SK-N-SH (cell line): ENCODE results near the gene SLC2A9. TPM values are rescaled to one million over a fixed set of nuclear protein-coding genes. Genes with fewer than 3 reads are reported as not detected.

ENCODE experiments used
- CTCF ChIA-PET: fragments of 300-600, 350-600 bp; formaldehyde crosslinking; extraction: SDS; loops from one replicate; lab custom pipeline; 2021; lab: Yijun Ruan, JAX
- POLR2A ChIA-PET: fragments of 350-600 bp; sonication (Branson Sonifier 250); formaldehyde crosslinking; extraction: SDS; loops from one replicate; lab custom pipeline; 2020; ENCODE audit warnings: antibody characterized with exemption, inconsistent platforms; lab: Yijun Ruan, JAX
- DNase-seq: peaks from one replicate; pipeline ENCODE4 v3.0.0; 2012
- H2AFZ ChIP-seq: fragments of 200-600 bp; sonication (generic); 2 replicates; pipeline ENCODE4 v1.8.1; 2016; ENCODE audit warnings: antibody characterized with exemption, mild to moderate bottlenecking, low read depth
- H3F3A ChIP-seq: fragments of 200-600 bp; sonication (generic); replicated peaks from 2 replicates; pipeline ENCODE3; 2016; ENCODE audit warnings: antibody characterized with exemption, mild to moderate bottlenecking; ENCODE audit not compliant: insufficient read depth
- H3K27ac ChIP-seq, 2 experiments: fragments of 200-500 bp in 1 of 2; fragments of 200-600 bp in 1 of 2; sonication (Bioruptor generic) in 1 of 2; sonication (generic), shearing (Covaris generic) in 1 of 2; 2 replicates each; pipeline versions ENCODE4 v1.5.1 to v1.6.1; 2014 to 2016; ENCODE audit warnings: low read depth in 2 of 2, inconsistent platforms in 1 of 2, low read length in 1 of 2, mild to moderate bottlenecking in 1 of 2, mixed read lengths in 1 of 2
- H3K27me3 ChIP-seq: fragments of 200-600 bp; sonication (generic), shearing (Covaris generic); 2 replicates; pipeline ENCODE4 v1.6.1; 2016; ENCODE audit warnings: mixed run types; ENCODE audit not compliant: insufficient read depth
- H3K36me3 ChIP-seq, 2 experiments: fragments of 200-500 bp in 1 of 2; fragments of 200-600 bp in 1 of 2; sonication (Bioruptor generic) in 1 of 2; sonication (generic) in 1 of 2; replicated peaks in 1 of 2; 2 replicates each; pipeline versions ENCODE3 to v1.5.1; 2014 to 2016; ENCODE audit warnings: low read length in 1 of 2, mild to moderate bottlenecking in 1 of 2; ENCODE audit not compliant: insufficient read depth in 2 of 2, control insufficient read depth in 1 of 2
- H3K4me1 ChIP-seq, 2 experiments: fragments of 200-500 bp in 1 of 2; fragments of 200-600 bp in 1 of 2; sonication (Bioruptor generic) in 1 of 2; sonication (generic), shearing (Covaris generic) in 1 of 2; 2 replicates each; pipeline versions ENCODE4 v1.5.1 to v1.6.1; 2014 to 2016; ENCODE audit warnings: low read depth in 1 of 2, low read length in 1 of 2, mixed run types in 1 of 2; ENCODE audit not compliant: insufficient read depth in 2 of 2, control insufficient read depth in 1 of 2
- H3K4me2 ChIP-seq: fragments of 200-600 bp; sonication (generic), shearing (Covaris generic); 2 replicates; pipeline ENCODE4 v1.6.1; 2017; ENCODE audit warnings: mixed run types
- H3K4me3 ChIP-seq, 2 experiments: fragments of 200-500 bp in 1 of 2; fragments of 200-600 bp in 1 of 2; sonication (Bioruptor generic) in 1 of 2; sonication (generic), shearing (Covaris generic) in 1 of 2; 2 replicates each; pipeline versions ENCODE4 v1.5.1 to v1.8.1; 2014 to 2016; ENCODE audit warnings: low read depth in 2 of 2, inconsistent platforms in 1 of 2, low read length in 1 of 2, mild to moderate bottlenecking in 1 of 2, mixed read lengths in 1 of 2, moderate library complexity in 1 of 2
- H3K79me2 ChIP-seq: fragments of 200-600 bp; sonication (generic); 2 replicates; pipeline ENCODE4 v1.8.1; 2017; ENCODE audit warnings: mild to moderate bottlenecking; ENCODE audit not compliant: insufficient read depth
- H3K9ac ChIP-seq: fragments of 200-600 bp; sonication (generic); 2 replicates; pipeline ENCODE4 v1.6.1; 2017; ENCODE audit warnings: mixed run types
- H3K9me2 ChIP-seq: fragments of 200-600 bp; sonication (generic); 2 replicates; pipeline ENCODE4 v1.6.1; 2017; ENCODE audit warnings: mixed run types
- H3K9me3 ChIP-seq: fragments of 200-600 bp; sonication (generic); 2 replicates; pipeline ENCODE4 v1.6.1; 2017; ENCODE audit warnings: mixed run types, mild to moderate bottlenecking, moderate library complexity
- H4K20me1 ChIP-seq: fragments of 200-600 bp; sonication (generic); 2 replicates; pipeline ENCODE4 v1.6.1; 2017; ENCODE audit warnings: mild to moderate bottlenecking, mixed run types; ENCODE audit not compliant: insufficient read depth
- CHD2 ChIP-seq: fragments of 150-350 bp; IDR thresholded peaks from 2 replicates; pipeline ENCODE4 v1.6.1; 2018; ENCODE audit warnings: low read length; ENCODE audit not compliant: partially characterized antibody
- ELF1 ChIP-seq: IDR thresholded peaks from 2 replicates; pipeline ENCODE4 v1.4.0; 2012
- FOXJ3 ChIP-seq: sonication (generic); formaldehyde crosslinking; IDR thresholded peaks from 2 replicates; pipeline ENCODE4 v1.5.1; 2020; ENCODE audit warnings: mild to moderate bottlenecking, missing genetic modification reagents
- FOXM1 ChIP-seq: IDR thresholded peaks from 2 replicates; pipeline ENCODE4 v1.4.0; 2012; ENCODE audit warnings: low read depth, mild to moderate bottlenecking
- NRF1 ChIP-seq: IDR thresholded peaks from 2 replicates; pipeline ENCODE4 v1.6.1; 2012; ENCODE audit warnings: low read depth, mild to moderate bottlenecking, low read length
- SMC3 ChIP-seq: IDR thresholded peaks from 2 replicates; pipeline ENCODE4 v1.6.1; 2012; ENCODE audit warnings: low read depth, low read length, improper control_type of control experiment
- TAF1 ChIP-seq: IDR thresholded peaks from 2 replicates; pipeline ENCODE4 v1.6.1; 2012; ENCODE audit warnings: low read depth, mild to moderate bottlenecking, low read length, moderate library complexity, borderline replicate concordance
- WGBS: methylation state at CpG from one replicate; pipeline ENCODE4 v1.1.6; 2017; ENCODE audit warnings: low lambda C conversion rate; 5-methylcytosine and 5-hydroxymethylcytosine counted together
- polyA plus RNA-seq, 3 experiments: library from polyadenylated mRNA; depleted of rRNA; stranded (reverse); fragments of >200 nt; gene quantifications; 2 replicates each; pipeline ENCODE4 v1.2.3, GENCODE V29; 2012
- TF ChIP-seq, protein P1 (sequence below): IDR thresholded peaks from 2 replicates; pipeline ENCODE4; 2012
- TF ChIP-seq, protein P2 (sequence below): IDR thresholded peaks from 2 replicates; pipeline ENCODE4 v1.4.0; 2012; ENCODE audit warnings: low read depth
- TF ChIP-seq, protein P3 (sequence below): fragments of 150-350 bp; IDR thresholded peaks from 2 replicates; pipeline ENCODE4 v1.6.1; 2016; ENCODE audit warnings: mild to moderate bottlenecking, low read depth, low read length
- TF ChIP-seq, protein P4 (sequence below): IDR thresholded peaks from 2 replicates; pipeline ENCODE4 v1.4.0; 2012; ENCODE audit warnings: low read depth, borderline replicate concordance
- TF ChIP-seq, protein P5 (sequence below): fragments of 150-350 bp; IDR thresholded peaks from 2 replicates; pipeline ENCODE4 v1.6.1; 2017; ENCODE audit warnings: antibody characterized with exemption, low read length, low read depth, borderline replicate concordance
- TF ChIP-seq, protein P6 (sequence below): IDR thresholded peaks from 2 replicates; pipeline ENCODE4 v1.4.0; 2012; ENCODE audit warnings: low read depth, borderline replicate concordance
- TF ChIP-seq, protein P7 (sequence below): fragments of 200-600 bp; sonication (generic); IDR thresholded peaks from 2 replicates; pipeline ENCODE4 v1.6.1; 2017; ENCODE audit warnings: antibody characterized with exemption, mild to moderate bottlenecking, moderate library complexity

Gene SLC2A9
- polyA plus RNA-seq, 1 of the 3 experiments (the other 2 are of a cell fraction) = not detected

DNA sequence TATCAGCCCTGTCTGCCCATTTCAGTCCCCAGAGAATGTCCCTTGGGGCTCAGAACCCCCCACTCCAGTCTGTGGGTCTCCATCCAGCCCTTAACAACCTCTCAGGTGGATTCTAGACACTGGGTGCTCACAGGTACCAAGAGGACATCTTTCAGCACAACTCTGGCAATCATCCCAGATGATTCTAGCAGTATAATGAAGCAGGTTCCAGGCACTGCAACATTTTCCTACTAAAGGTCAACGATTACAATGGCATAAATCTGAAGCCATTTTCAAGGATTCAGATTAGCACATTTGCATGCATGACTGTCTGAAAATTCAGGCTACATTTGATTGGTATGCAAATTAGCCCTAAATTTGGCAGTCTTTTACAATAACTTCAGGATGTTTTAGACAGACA, 10.0 kb downstream of the SLC2A9 start:
- no peaks in the 10 kb centered on the region for H3K9me2 ChIP-seq
- POLR2A ChIA-PET = no interaction called here
- DNase-seq = no peak
- TF ChIP-seq, protein P1, sequence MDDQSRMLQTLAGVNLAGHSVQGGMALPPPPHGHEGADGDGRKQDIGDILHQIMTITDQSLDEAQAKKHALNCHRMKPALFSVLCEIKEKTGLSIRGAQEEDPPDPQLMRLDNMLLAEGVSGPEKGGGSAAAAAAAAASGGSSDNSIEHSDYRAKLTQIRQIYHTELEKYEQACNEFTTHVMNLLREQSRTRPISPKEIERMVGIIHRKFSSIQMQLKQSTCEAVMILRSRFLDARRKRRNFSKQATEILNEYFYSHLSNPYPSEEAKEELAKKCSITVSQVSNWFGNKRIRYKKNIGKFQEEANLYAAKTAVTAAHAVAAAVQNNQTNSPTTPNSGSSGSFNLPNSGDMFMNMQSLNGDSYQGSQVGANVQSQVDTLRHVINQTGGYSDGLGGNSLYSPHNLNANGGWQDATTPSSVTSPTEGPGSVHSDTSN = no peak
- TF ChIP-seq, protein P2, sequence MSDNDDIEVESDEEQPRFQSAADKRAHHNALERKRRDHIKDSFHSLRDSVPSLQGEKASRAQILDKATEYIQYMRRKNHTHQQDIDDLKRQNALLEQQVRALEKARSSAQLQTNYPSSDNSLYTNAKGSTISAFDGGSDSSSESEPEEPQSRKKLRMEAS = no peak
- TF ChIP-seq CHD2 = no peak
- TF ChIP-seq, protein P3, sequence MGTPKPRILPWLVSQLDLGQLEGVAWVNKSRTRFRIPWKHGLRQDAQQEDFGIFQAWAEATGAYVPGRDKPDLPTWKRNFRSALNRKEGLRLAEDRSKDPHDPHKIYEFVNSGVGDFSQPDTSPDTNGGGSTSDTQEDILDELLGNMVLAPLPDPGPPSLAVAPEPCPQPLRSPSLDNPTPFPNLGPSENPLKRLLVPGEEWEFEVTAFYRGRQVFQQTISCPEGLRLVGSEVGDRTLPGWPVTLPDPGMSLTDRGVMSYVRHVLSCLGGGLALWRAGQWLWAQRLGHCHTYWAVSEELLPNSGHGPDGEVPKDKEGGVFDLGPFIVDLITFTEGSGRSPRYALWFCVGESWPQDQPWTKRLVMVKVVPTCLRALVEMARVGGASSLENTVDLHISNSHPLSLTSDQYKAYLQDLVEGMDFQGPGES = no peak
- TF ChIP-seq, protein P4, sequence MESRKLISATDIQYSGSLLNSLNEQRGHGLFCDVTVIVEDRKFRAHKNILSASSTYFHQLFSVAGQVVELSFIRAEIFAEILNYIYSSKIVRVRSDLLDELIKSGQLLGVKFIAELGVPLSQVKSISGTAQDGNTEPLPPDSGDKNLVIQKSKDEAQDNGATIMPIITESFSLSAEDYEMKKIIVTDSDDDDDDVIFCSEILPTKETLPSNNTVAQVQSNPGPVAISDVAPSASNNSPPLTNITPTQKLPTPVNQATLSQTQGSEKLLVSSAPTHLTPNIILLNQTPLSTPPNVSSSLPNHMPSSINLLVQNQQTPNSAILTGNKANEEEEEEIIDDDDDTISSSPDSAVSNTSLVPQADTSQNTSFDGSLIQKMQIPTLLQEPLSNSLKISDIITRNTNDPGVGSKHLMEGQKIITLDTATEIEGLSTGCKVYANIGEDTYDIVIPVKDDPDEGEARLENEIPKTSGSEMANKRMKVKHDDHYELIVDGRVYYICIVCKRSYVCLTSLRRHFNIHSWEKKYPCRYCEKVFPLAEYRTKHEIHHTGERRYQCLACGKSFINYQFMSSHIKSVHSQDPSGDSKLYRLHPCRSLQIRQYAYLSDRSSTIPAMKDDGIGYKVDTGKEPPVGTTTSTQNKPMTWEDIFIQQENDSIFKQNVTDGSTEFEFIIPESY = no peak
- TF ChIP-seq, protein P5, sequence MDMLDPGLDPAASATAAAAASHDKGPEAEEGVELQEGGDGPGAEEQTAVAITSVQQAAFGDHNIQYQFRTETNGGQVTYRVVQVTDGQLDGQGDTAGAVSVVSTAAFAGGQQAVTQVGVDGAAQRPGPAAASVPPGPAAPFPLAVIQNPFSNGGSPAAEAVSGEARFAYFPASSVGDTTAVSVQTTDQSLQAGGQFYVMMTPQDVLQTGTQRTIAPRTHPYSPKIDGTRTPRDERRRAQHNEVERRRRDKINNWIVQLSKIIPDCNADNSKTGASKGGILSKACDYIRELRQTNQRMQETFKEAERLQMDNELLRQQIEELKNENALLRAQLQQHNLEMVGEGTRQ = no peak
- no peak for TF ChIP-seq FOXJ3 (CRISPR knock-in tag)
- TF ChIP-seq, all 33 proteins: peak for 0
- Histone ChIP-seq H3K36me3 (no peaks in the 10 kb centered on the region), H3K27ac (no peak overlapping the region), H4K20me1 (no peaks in the 10 kb centered on the region), H3K4me3 (no peak overlapping the region), H3K79me2 (no peaks in the 10 kb centered on the region), H3K9me3 (no peaks in the 10 kb centered on the region), H2AFZ (no peak overlapping the region), H3K9ac (no peak overlapping the region), H3K27me3 (no peaks in the 10 kb centered on the region), H3F3A (no peaks in the 10 kb centered on the region), H3K4me2 (no peak overlapping the region), H3K4me1 (peaks cover 0 to 39% of the 10 kb centered on the region in 2 experiments; a peak in 2 of 4 replicates)
- CTCF ChIA-PET = interaction anchor here (1.4 to 12.7 kb wide), 2 partner anchors 112 to 248 kb away, joined by 5 to 205 read pairs; no protein-coding TSS in a partner anchor
- 17% methylated on average over 1 of the region's 1 CpG for WGBS

DNA sequence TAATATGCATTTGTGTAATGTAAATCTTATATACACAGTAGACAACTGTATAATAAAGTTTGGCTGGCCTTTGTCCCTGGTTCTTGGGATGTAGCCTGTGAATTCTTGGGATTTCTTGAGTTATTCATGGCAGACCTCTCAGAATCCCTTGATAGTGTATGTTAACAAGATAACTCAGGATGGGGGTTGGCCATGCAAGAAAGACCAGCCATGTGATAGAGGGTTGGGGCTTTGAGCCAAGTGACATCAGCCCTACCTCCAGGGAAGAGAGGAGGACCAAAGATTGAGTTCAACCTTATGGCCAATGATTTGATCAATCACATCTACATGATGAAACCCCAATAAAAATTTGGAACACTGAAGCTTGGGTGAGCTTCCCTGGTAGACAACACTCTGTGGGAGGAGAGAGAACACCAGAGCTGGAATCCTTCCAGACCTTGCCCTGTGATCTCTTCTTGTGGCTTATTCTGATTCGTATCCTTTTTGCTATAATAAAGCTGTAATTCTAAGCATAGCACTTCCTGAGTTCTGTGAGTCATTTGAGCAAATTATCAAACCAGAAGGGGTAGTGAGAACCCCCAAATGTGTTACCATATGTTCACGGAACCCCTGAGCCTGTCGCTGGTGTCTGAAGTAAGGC, 11.3 kb downstream of the SLC2A9 start:
- Histone ChIP-seq H3K9ac (no peak overlapping the region), H3K79me2 (no peaks in the 10 kb centered on the region), H3K36me3 (no peaks in the 10 kb centered on the region), H3F3A (no peaks in the 10 kb centered on the region), H4K20me1 (no peaks in the 10 kb centered on the region), H2AFZ (no peak overlapping the region), H3K27me3 (no peaks in the 10 kb centered on the region), H3K4me3 (no peak overlapping the region), H3K9me3 (no peaks in the 10 kb centered on the region), H3K9me2 (no peaks in the 10 kb centered on the region), H3K4me1 (peaks cover 0 to 43% of the 10 kb centered on the region in 2 experiments; a peak in 2 of 4 replicates), H3K27ac (peak overlapping the region in 1 of 2 experiments; percentile 96; a peak in 2 of 4 replicates), H3K4me2 (no peak overlapping the region)
- ChIA-PET CTCF (interaction anchor here (1.3 to 12.7 kb wide), 2 partner anchors 10 to 247 kb away, joined by 3 to 205 read pairs; no protein-coding TSS in a partner anchor), POLR2A (no interaction called here)
- no peak for DNase-seq
- WGBS = 55% methylated on average over 3 of the region's 3 CpGs
- TF ChIP-seq FOXM1 (no peak), SMC3 (no peak), ELF1 (no peak), NRF1 (no peak), TAF1 (no peak)
- TF ChIP-seq, protein P6, sequence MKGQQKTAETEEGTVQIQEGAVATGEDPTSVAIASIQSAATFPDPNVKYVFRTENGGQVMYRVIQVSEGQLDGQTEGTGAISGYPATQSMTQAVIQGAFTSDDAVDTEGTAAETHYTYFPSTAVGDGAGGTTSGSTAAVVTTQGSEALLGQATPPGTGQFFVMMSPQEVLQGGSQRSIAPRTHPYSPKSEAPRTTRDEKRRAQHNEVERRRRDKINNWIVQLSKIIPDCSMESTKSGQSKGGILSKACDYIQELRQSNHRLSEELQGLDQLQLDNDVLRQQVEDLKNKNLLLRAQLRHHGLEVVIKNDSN = no peak
- TF ChIP-seq, protein P7, sequence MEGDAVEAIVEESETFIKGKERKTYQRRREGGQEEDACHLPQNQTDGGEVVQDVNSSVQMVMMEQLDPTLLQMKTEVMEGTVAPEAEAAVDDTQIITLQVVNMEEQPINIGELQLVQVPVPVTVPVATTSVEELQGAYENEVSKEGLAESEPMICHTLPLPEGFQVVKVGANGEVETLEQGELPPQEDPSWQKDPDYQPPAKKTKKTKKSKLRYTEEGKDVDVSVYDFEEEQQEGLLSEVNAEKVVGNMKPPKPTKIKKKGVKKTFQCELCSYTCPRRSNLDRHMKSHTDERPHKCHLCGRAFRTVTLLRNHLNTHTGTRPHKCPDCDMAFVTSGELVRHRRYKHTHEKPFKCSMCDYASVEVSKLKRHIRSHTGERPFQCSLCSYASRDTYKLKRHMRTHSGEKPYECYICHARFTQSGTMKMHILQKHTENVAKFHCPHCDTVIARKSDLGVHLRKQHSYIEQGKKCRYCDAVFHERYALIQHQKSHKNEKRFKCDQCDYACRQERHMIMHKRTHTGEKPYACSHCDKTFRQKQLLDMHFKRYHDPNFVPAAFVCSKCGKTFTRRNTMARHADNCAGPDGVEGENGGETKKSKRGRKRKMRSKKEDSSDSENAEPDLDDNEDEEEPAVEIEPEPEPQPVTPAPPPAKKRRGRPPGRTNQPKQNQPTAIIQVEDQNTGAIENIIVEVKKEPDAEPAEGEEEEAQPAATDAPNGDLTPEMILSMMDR = no peak
- TF ChIP-seq, protein P4 = no peak
